ES-I3 (cell line): ENCODE data around the gene GTF2IRD2.
"Not testable (repeated sequence)": the region's sequence is repeated elsewhere in the genome, so short reads cannot be mapped to it uniquely, and the experiment has no call there.

ENCODE experiments used
- H3K36me3 ChIP-seq: 2 replicates; pipeline ENCODE4 v1.6.1; 2013; ENCODE audit warnings: mild to moderate bottlenecking, low read length, control low read depth, moderate library complexity; ENCODE audit not compliant: insufficient read depth
- H3K4me1 ChIP-seq: 2 replicates; pipeline ENCODE4 v1.6.1; 2013; ENCODE audit warnings: mild to moderate bottlenecking, control low read depth, low read length; ENCODE audit not compliant: insufficient read depth
- H3K9ac ChIP-seq: 2 replicates; pipeline ENCODE4 v1.6.1; 2013; ENCODE audit warnings: low read depth, mild to moderate bottlenecking, low read length, moderate library complexity
- H3K9me3 ChIP-seq: 2 replicates; pipeline ENCODE4 v1.6.1; 2013; ENCODE audit warnings: mild to moderate bottlenecking, low read length, moderate library complexity; ENCODE audit not compliant: control insufficient read depth, insufficient read depth

Gene GTF2IRD2

GRCh38 chr7:74766509-74766908 is 84.9 kb downstream of the GTF2IRD2 start:
- not testable (repeated sequence) for H3K4me1 ChIP-seq, H3K9me3 ChIP-seq, H3K36me3 ChIP-seq, H3K9ac ChIP-seq

- not testable (repeated sequence) for H3K36me3 ChIP-seq, H3K9me3 ChIP-seq, H3K9ac ChIP-seq, H3K4me1 ChIP-seq
Observed at GRCh38 chr7:74765205-74765918, 86.0 kb downstream of the GTF2IRD2 start.

- not testable (repeated sequence) for H3K36me3 ChIP-seq, H3K4me1 ChIP-seq, H3K9ac ChIP-seq, H3K9me3 ChIP-seq
Observed at GRCh38 chr7:74758982-74759381, 92.4 kb downstream of the GTF2IRD2 start.

GRCh38 chr7:74758268-74758667 is 93.1 kb downstream of the GTF2IRD2 start:
- not testable (repeated sequence) for H3K9ac ChIP-seq, H3K9me3 ChIP-seq, H3K4me1 ChIP-seq, H3K36me3 ChIP-seq

GRCh38 chr7:74756673-74757072 is 94.7 kb downstream of the GTF2IRD2 start:
- H3K4me1 ChIP-seq, H3K36me3 ChIP-seq, H3K9ac ChIP-seq, H3K9me3 ChIP-seq: not testable (repeated sequence)

- H3K4me1 ChIP-seq, H3K9me3 ChIP-seq, H3K9ac ChIP-seq, H3K36me3 ChIP-seq: not testable (repeated sequence)
Observed at GRCh38 chr7:74753921-74754482, 97.4 kb downstream of the GTF2IRD2 start.
